Measurements from ENCODE around the gene AGPAT4.

AGPAT4 gene

GRCh38 chr6:161105408-161105807, 168.5 kb downstream of the AGPAT4 start:
- DNase-seq = no peak

DNA sequence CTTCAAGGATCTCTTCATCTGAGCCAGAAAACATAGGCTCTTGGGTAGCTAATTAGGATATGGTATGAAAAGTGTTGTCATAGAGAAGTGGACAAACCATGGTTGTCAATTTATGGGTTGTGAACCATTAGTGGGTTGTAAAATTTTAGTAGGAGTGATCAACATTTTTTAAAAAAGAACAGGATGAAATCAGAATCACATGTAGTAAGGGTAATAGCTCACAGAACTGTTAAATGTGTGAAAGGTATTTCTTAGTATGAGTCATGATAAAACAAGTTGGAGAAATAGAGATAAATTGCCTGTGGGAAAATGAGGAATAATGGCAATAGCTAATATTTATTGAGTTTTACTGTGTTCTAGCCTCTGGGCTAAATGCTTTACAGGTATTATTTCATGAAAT, 168.9 kb downstream of the AGPAT4 start:
- DNase-seq = no peak

DNA sequence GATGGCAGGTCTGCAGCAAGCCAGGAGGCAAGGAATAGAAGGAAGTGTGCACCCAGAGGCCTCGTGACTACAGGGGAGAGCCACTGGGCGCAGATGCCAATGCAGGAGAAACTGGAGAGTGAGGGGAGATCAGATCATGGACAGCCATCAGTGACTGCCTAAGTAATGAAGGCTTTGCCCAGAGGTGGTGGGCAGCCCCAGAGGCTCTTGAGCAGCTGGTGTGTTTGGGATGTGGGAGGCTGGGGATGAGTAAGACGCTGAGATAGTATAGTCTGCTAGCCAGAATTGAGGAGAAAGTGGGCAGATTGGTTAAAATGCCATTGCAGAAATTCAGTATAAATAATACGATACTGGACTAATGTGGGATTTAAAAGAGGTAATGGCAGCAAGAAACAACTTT, 170.4 kb downstream of the AGPAT4 start:
- DNase-seq = no peak

DNA sequence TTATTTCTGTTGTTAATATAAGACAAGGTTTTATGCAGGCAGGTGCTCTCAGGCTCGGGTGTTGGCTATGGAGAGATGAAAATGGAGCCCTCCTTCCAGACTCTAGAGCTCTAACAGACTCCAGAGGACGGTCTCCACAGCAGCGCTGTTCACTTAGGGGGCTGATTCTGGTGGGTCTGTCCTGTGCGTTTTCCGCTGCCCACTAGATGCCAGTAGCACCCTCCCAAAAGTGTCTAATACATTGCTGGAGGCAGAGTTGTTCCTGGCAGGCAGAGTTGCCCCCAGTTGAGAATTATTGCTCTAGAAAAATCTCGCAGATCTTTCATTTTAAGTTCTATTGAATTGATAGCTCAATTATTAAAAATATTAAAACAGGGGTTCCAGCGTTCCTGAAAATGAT, 172.3 kb downstream of the AGPAT4 start:
- no peak for DNase-seq

DNA sequence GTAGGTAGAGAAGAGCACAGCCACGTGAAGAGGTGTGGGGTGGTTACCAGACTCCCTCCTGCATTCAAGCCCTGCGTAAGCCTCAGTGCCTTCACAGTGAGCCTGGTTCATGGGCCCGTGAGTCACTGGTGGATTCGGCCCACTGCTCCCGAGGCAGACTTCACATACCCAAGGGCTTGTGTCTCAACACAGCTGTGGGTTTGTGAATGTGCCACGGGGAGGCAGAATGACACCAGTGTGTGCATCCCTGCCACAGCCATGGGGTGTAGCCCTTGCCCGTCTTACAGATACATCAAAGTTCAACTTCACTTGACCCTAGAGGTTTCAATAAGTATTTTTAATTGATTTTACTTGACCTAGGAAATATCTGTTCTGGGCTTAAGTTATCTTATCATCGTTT, 173.8 kb downstream of the AGPAT4 start:
- no peak for DNase-seq

- no peak for DNase-seq
These were observed 177.9 kb downstream of the AGPAT4 start for GRCh38 chr6:161095916-161096315.

DNA sequence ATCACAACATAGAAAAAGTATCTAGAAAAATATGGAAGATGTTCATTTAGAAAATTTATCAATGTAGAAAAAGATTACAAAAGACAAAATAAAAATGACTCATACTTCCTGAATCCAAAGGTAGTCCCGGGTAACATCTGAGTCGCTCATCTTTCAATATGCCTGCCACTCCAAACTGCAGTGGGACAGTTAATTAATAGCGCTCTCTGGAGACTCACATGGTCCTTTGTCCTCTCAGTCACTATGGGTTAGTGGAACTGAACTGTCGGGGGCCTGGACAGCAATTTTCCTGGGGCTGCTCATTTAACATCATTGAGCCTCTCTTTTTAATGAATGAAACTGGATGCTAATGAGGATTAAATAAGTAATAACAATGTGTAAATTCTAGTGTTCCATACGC, 178.9 kb downstream of the AGPAT4 start:
- DNase-seq = no peak

DNA sequence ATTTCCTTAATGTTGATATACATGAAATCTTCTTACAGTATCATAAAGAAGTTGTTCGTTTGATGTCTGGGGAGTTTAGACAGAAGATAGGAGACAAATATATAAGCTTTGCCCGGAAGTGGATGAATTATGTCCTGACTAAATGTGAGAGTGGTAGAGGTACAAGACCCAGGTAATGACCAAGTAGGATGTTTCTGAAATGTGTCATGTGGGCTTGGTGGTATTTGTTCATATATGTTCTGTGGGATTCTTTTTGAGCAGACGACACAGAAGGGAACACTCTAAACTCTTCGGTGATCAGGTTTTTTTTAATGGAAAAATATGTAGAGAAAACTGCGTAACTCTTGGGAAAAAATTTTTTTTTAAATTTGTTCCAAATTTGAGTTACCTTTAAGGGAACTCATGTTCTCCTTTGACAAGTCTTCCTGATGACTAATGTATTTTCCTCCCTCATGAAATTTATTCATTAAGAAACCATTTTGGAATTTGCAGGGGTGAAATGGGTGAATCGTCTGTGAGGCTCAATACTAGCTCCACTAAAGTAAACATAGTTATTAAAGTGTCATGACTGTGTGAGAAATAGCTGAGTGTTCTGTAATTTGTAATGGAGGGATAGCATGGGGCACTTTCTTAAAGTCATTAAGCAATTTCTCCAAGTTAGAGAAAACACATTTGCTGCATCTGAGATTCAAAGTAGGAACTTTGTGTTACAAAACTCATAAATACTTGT, 181.7 kb downstream of the AGPAT4 start:
- no peak for DNase-seq

GRCh38 chr6:161091151-161091550, 182.7 kb downstream of the AGPAT4 start:
- DNase-seq = no peak

DNA sequence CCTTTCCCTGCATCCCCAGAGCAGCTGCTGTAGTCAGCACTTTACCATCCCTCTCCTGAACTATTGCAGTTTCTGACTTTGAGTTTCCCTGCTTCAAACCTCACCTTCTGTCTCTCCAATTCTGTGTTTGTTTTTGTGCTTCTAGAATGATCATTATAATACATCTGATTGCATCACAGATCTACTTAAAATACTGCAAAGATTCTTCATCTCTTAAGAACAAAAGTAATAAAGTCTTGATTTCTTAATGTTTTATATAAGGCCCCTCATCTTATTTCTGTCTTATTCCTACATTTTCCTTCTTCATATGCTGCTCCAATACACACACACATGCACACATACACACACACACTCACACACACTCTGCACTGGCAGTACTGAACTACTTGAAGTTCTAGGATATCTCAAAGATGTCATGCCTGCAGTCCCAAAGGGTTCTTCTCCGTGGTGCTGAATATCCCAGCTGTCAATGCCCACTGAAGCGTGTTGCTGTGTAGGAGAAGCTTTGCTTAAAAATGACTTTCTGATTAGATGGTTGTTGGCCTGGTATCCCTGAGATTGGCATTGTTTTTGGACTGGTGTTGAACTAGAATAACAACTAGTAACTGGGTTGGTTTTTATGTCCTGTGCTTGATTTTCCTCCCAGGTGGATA, 185.1 kb downstream of the AGPAT4 start:
- no peak for DNase-seq

GRCh38 chr6:161085246-161085645, 188.6 kb downstream of the AGPAT4 start:
- DNase-seq = no peak

GRCh38 chr6:161082215-161082614, 191.6 kb downstream of the AGPAT4 start:
- no peak for DNase-seq

- DNase-seq = peak; percentile 76
These were observed 193.4 kb downstream of the AGPAT4 start for GRCh38 chr6:161080263-161080970.

Data from activated effector memory CD4-positive, alpha-beta T cell treated with anti-CD3 and anti-CD28 coated beads, Interleukin-2, amount 50 U/mL, for 16 hours (primary cell).